Left lung (tissue), 10 donors: Measurements from ENCODE around the gene CRYGN. TPM values are rescaled to one million over a fixed set of nuclear protein-coding genes. Genes with fewer than 3 reads are reported as not detected.
A peak's percentile ranks its signal among the peaks of the same experiment; 100 is the strongest.

Experiments
- ATAC-seq: fragments of 200-7000 bp; cut with Tn5 transposase; one replicate; pipeline ENCODE4 v1.9.1; 2020; ENCODE audit warnings: moderate library complexity
- DNase-seq, 4 donors: peaks; one replicate each; pipeline ENCODE4 v3.0.0-alpha.2; 2013 to 2020
- H3K27ac ChIP-seq, 2 donors: fragments of 200-600 bp; sonication (generic) in 1 of 2; one replicate each; pipeline versions ENCODE4 v1.5.0 to v1.8.0; 2020 to 2021
- H3K27me3 ChIP-seq, 2 donors: fragments of 200-600 bp; sonication (generic) in 1 of 2; one replicate each; pipeline versions ENCODE4 v1.5.0 to v1.8.0; 2020 to 2021
- H3K36me3 ChIP-seq, 2 donors: fragments of 200-600 bp; sonication (generic) in 1 of 2; one replicate each; pipeline versions ENCODE4 v1.5.0 to v1.8.0; 2020 to 2021
- H3K4me1 ChIP-seq, 2 donors: fragments of 200-600 bp; one replicate each; pipeline ENCODE4 v1.8.0; 2021
- H3K4me3 ChIP-seq, 2 donors: fragments of 200-600 bp; sonication (generic) in 1 of 2; one replicate each; pipeline versions ENCODE4 v1.5.0 to v1.8.0; 2020 to 2021; ENCODE audit warnings: mild to moderate bottlenecking in 1 of 2
- H3K9me3 ChIP-seq, 2 donors: fragments of 200-600 bp; sonication (generic) in 1 of 2; one replicate each; pipeline versions ENCODE4 v1.5.0 to v1.8.0; 2020 to 2021
- CTCF ChIP-seq, 2 donors: fragments of 200-600 bp; sonication (generic) in 1 of 2; IDR thresholded peaks; one replicate each; pipeline versions ENCODE4 v1.5.0 to v1.8.0; 2021; ENCODE audit warnings: antibody characterized with exemption in 2 of 2
- intact Hi-C, 2 donors: fragments of 100-400 bp; cut with DNase I; formaldehyde crosslinking; loops; one replicate each; pipeline versions ENCODE4 v1.11.2 to v1.14.2; 2022
- polyA plus RNA-seq, 6 donors: library from polyadenylated mRNA; unstranded; fragments of 120-200 nt; gene quantifications; one replicate each; pipeline ENCODE4 v1.2.1, GENCODE V29; 2013; ENCODE audit not compliant: insufficient read length in 6 of 6
- total RNA-seq, 2 donors: library from RNA; stranded (reverse); fragmentation: NEBNext Ultra II Directional; extraction: Animal tissue kit (Norgen Biotek cat#: 25700); gene quantifications; one replicate each; pipeline ENCODE4 v1.2.1, GENCODE V29; 2021
- donor health status: DM: no; HTN: yes; CAD: no.
- donor health status: DM: no; HTN: no; CAD: no.

CRYGN gene
- total and polyA plus RNA-seq, 8 donors: 0.34 to 0.75 (median 0.56) TPM; not detected in 2

GRCh38 chr7:151404216-151405011 is 35.5 kb downstream of the CRYGN start:
- DNase-seq (peak in 1 of 4 donors; percentile 83), ATAC-seq (peak; percentile 80)
- Histone ChIP-seq H3K36me3 (no peaks in the 10 kb centered on the region), H3K4me3 (no peak overlapping the region), H3K27ac (no peak overlapping the region), H3K4me1 (peaks cover 3 to 18% of the 10 kb centered on the region in 2 donors), H3K27me3 (peaks cover 12 to 53% of the 10 kb centered on the region in 2 donors), H3K9me3 (no peaks in the 10 kb centered on the region)
- TF ChIP-seq CTCF (IDR thresholded peaks at IDR 0.05): no peak
- intact Hi-C loops: no loop called here

- Histone ChIP-seq H3K4me3 (no peak overlapping the region), H3K27ac (no peak overlapping the region), H3K36me3 (no peaks in the 10 kb centered on the region), H3K4me1 (peaks cover 0 to 11% of the 10 kb centered on the region in 2 donors), H3K27me3 (peaks cover 5 to 46% of the 10 kb centered on the region in 2 donors), H3K9me3 (no peaks in the 10 kb centered on the region)
- ATAC-seq: no peak
- intact Hi-C loops: no loop called here
- DNase-seq: no peak
- TF ChIP-seq CTCF (IDR thresholded peaks at IDR 0.05): no peak
Observed at GRCh38 chr7:151403764-151404163, 36.2 kb downstream of the CRYGN start.

- peaks cover 0 to 31% of the 10 kb centered on the region in 2 donors for H3K27me3 ChIP-seq
- no peaks in the 10 kb centered on the region for H3K36me3 ChIP-seq
- TF ChIP-seq CTCF (IDR thresholded peaks at IDR 0.05): no peak
- DNase-seq (no peak), ATAC-seq (no peak)
- peaks cover 0 to 7% of the 10 kb centered on the region in 2 donors for H3K4me1 ChIP-seq
- H3K27ac ChIP-seq: no peak overlapping the region
- intact Hi-C loops: no loop called here
- H3K4me3 ChIP-seq: no peak overlapping the region
- H3K9me3 ChIP-seq: no peaks in the 10 kb centered on the region
Observed at GRCh38 chr7:151402029-151402835, 37.7 kb downstream of the CRYGN start.

GRCh38 chr7:151400626-151401315 is 39.2 kb downstream of the CRYGN start:
- Histone ChIP-seq H3K4me3 (no peak overlapping the region), H3K9me3 (no peaks in the 10 kb centered on the region), H3K36me3 (no peaks in the 10 kb centered on the region), H3K27me3 (peaks cover 0 to 24% of the 10 kb centered on the region in 2 donors), H3K4me1 (peaks cover 0 to 7% of the 10 kb centered on the region in 2 donors), H3K27ac (no peak overlapping the region)
- no peak for TF ChIP-seq CTCF (IDR thresholded peaks at IDR 0.05)
- DNase-seq (peak in 1 of 4 donors; percentile 46), ATAC-seq (no peak)
- intact Hi-C loops: no loop called here
